ENCODE results near the gene RNF183.

DNA sequence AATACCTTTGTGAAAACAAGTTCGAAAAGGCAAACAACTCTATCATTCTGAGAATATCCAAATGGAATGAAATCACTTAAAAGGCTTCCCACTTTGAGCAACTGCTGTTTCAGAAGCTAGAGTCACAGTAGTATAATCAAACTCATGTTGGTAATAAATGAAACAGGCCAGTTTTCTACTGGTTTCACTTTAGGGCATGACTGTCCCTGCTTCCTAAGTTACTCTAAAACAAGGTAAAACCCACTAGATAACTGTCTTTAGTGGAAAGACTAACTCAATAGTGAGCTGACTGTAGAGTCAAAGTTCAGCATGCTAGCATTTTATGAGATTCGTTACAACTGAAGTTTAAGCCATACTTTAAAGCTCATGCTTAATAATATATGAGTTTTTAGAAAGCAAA lies 33.8 kb downstream of the RNF183 start:
- TF ChIP-seq PHB2 (IDR thresholded peaks at IDR 0.05; ENCODE audit: low read depth) (no peak), CTCF (IDR thresholded peaks at IDR 0.05 in 2 of 3, conservative IDR thresholded peaks at IDR 0.05 in 1 of 3; ENCODE audit: insufficient read depth in 2 of 3, low read depth in 1 of 3, low read length in 3 of 3) (no peak), RCOR1 (IDR thresholded peaks at IDR 0.05; ENCODE audit: borderline replicate concordance in 1 of 2, low read depth in 2 of 2, low read length in 2 of 2) (no peak), ZSCAN32 (CRISPR knock-in tag; IDR thresholded peaks at IDR 0.05) (no peak), ARID1B (IDR thresholded peaks at IDR 0.05) (no peak), RFX5 (IDR thresholded peaks at IDR 0.05; ENCODE audit: low read depth, low read length) (no peak), ZNF707 (CRISPR knock-in tag; conservative IDR thresholded peaks at IDR 0.05) (no peak), EZH2 (IDR thresholded peaks at IDR 0.05; ENCODE audit: borderline replicate concordance, low read depth, low read length) (no peak), ZNF41 (CRISPR knock-in tag; conservative IDR thresholded peaks at IDR 0.05) (no peak), LEF1 (IDR thresholded peaks at IDR 0.05) (no peak), HDGF (IDR thresholded peaks at IDR 0.05) (no peak), RAD21 (CRISPR knock-in tag; conservative IDR thresholded peaks at IDR 0.05 in 1 of 2, IDR thresholded peaks at IDR 0.05 in 1 of 2) (no peak), ILF3 (IDR thresholded peaks at IDR 0.05; ENCODE audit: borderline replicate concordance) (no peak)
- TF ChIP-seq, protein P1, sequence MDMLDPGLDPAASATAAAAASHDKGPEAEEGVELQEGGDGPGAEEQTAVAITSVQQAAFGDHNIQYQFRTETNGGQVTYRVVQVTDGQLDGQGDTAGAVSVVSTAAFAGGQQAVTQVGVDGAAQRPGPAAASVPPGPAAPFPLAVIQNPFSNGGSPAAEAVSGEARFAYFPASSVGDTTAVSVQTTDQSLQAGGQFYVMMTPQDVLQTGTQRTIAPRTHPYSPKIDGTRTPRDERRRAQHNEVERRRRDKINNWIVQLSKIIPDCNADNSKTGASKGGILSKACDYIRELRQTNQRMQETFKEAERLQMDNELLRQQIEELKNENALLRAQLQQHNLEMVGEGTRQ (CRISPR knock-in tag; IDR thresholded peaks at IDR 0.05) = no peak
